IMR-90 (cell line): Measurements from ENCODE around the gene TMPRSS2. TPM values are rescaled to one million over a fixed set of nuclear protein-coding genes. Genes with fewer than 3 reads are reported as not detected.

Experiments
- ATAC-seq: fragments of 200-7000 bp; cut with Tn5 transposase; 2 replicates; pipeline ENCODE4 v1.9.1; 2020; ENCODE audit warnings: low read depth, mild to moderate bottlenecking, moderate library complexity
- BruUV-seq: library from RNA; stranded (reverse); fragments of 400-500 nt; replicated peaks from 2 replicates; lab custom pipeline; 2021; lab: Mats Ljungman, UMichigan
- CTCF ChIA-PET: fragments of 300-600 bp; formaldehyde crosslinking; extraction: SDS; loops from one replicate; lab custom pipeline; 2021; ENCODE audit warnings: antibody characterized with exemption; lab: Yijun Ruan, JAX
- POLR2A ChIA-PET: fragments of 300-600 bp; sonication (Branson Sonifier 250); formaldehyde crosslinking; loops from one replicate; lab custom pipeline; 2022; ENCODE audit warnings: antibody characterized with exemption; ENCODE audit not compliant: unreplicated experiment; lab: Charles Lee
- DNase-seq: peaks from one replicate; pipeline ENCODE4 v3.0.0; 2013
- H2AFZ ChIP-seq: replicated peaks from 2 replicates; pipeline ENCODE3; 2013; ENCODE audit warnings: low read length, mild to moderate bottlenecking; ENCODE audit not compliant: poor library complexity
- H2AK5ac ChIP-seq: 2 replicates; pipeline ENCODE4 v1.6.1; 2013; ENCODE audit warnings: low read depth, low read length, inconsistent platforms
- H2AK9ac ChIP-seq: replicated peaks from 2 replicates; pipeline ENCODE3; 2013; ENCODE audit warnings: mild to moderate bottlenecking, low read depth, low read length, moderate library complexity; ENCODE audit not compliant: poor library complexity
- H2BK120ac ChIP-seq: 2 replicates; pipeline ENCODE4 v1.6.1; 2013; ENCODE audit warnings: low read depth, low read length, inconsistent platforms
- H2BK15ac ChIP-seq: 3 replicates; pipeline ENCODE4 v1.6.1; 2013; ENCODE audit warnings: low read depth, low read length, inconsistent platforms
- H2BK20ac ChIP-seq: 2 replicates; pipeline ENCODE4 v1.6.1; 2013; ENCODE audit warnings: low read depth, mild to moderate bottlenecking, inconsistent platforms, low read length, moderate library complexity
- H2BK5ac ChIP-seq: 2 replicates; pipeline ENCODE4 v1.6.1; 2013; ENCODE audit warnings: mild to moderate bottlenecking, low read depth, low read length, inconsistent platforms; ENCODE audit not compliant: poor library complexity, severe bottlenecking
- H3K14ac ChIP-seq: replicated peaks from 2 replicates; pipeline ENCODE4 v1.6.1; 2013; ENCODE audit warnings: low read depth, low read length, inconsistent platforms
- H3K18ac ChIP-seq: 2 replicates; pipeline ENCODE4 v1.6.1; 2013; ENCODE audit warnings: low read depth, low read length, control low read depth
- H3K23ac ChIP-seq: 2 replicates; pipeline ENCODE4 v1.6.1; 2013; ENCODE audit warnings: low read depth, low read length, inconsistent platforms
- H3K27ac ChIP-seq: 2 replicates; pipeline ENCODE4 v1.5.1; 2013; ENCODE audit warnings: mild to moderate bottlenecking, control low read depth, low read length; ENCODE audit not compliant: insufficient read depth
- H3K27me3 ChIP-seq: 2 replicates; pipeline ENCODE4 v1.6.1; 2013; ENCODE audit warnings: low read length; ENCODE audit not compliant: control insufficient read depth, insufficient read depth
- H3K36me3 ChIP-seq: 2 replicates; pipeline ENCODE4 v1.6.1; 2013; ENCODE audit warnings: low read length, mixed read lengths; ENCODE audit not compliant: control insufficient read depth, insufficient read depth
- H3K4ac ChIP-seq: 2 replicates; pipeline ENCODE4 v1.6.1; 2013; ENCODE audit warnings: low read depth, low read length, inconsistent platforms
- H3K4me1 ChIP-seq: 2 replicates; pipeline ENCODE4 v1.6.1; 2013; ENCODE audit warnings: low read length, mixed read lengths; ENCODE audit not compliant: control insufficient read depth, insufficient read depth
- H3K4me2 ChIP-seq: 2 replicates; pipeline ENCODE4 v1.6.1; 2013; ENCODE audit warnings: low read depth, mild to moderate bottlenecking, control low read depth, low read length, moderate library complexity
- H3K4me3 ChIP-seq: 2 replicates; pipeline ENCODE4 v1.5.1; 2013; ENCODE audit warnings: low read depth, mild to moderate bottlenecking, control low read depth, low read length, moderate library complexity; ENCODE audit not compliant: insufficient read depth
- H3K56ac ChIP-seq: 2 replicates; pipeline ENCODE4 v1.6.1; 2013; ENCODE audit warnings: low read length, inconsistent platforms; ENCODE audit not compliant: insufficient read depth; ENCODE audit errors: extremely low read depth
- H3K79me1 ChIP-seq, 2 experiments: 2 replicates each; pipeline ENCODE4 v1.6.1; 2013; ENCODE audit warnings: low read length in 2 of 2, inconsistent platforms in 1 of 2, low read depth in 1 of 2
- H3K9ac ChIP-seq: 2 replicates; pipeline ENCODE4 v1.6.1; 2013; ENCODE audit warnings: low read depth, low read length, control low read depth
- H3K9me1 ChIP-seq: 2 replicates; pipeline ENCODE4 v1.6.1; 2013; ENCODE audit warnings: low read length, inconsistent platforms; ENCODE audit not compliant: insufficient read depth
- H3K9me3 ChIP-seq: 2 replicates; pipeline ENCODE4 v1.6.1; 2013; ENCODE audit warnings: low read length; ENCODE audit not compliant: control insufficient read depth, insufficient read depth
- H4K20me1 ChIP-seq: 2 replicates; pipeline ENCODE4 v1.6.1; 2013; ENCODE audit warnings: low read length, inconsistent platforms; ENCODE audit not compliant: insufficient read depth
- H4K5ac ChIP-seq: 2 replicates; pipeline ENCODE4 v1.6.1; 2013; ENCODE audit warnings: mild to moderate bottlenecking, low read depth, low read length, control low read depth
- H4K8ac ChIP-seq, 2 experiments: 2 replicates each; pipeline ENCODE4 v1.6.1; 2013; ENCODE audit warnings: low read depth in 2 of 2, low read length in 2 of 2, control low read depth in 1 of 2, inconsistent platforms in 1 of 2
- H4K91ac ChIP-seq: 2 replicates; pipeline ENCODE4 v1.6.1; 2013; ENCODE audit warnings: low read depth, low read length, inconsistent platforms; ENCODE audit not compliant: insufficient read depth
- BHLHE40 ChIP-seq: fragments of 150-350 bp; IDR thresholded peaks from 2 replicates; pipeline ENCODE4 v1.6.1; 2016; ENCODE audit warnings: mild to moderate bottlenecking, low read depth, low read length
- CEBPB ChIP-seq: IDR thresholded peaks from 2 replicates; pipeline ENCODE4 v1.6.1; 2012; ENCODE audit warnings: low read depth, low read length, improper control_type of control experiment
- CHD1 ChIP-seq: IDR thresholded peaks from 2 replicates; pipeline ENCODE4 v1.6.1; 2012; ENCODE audit warnings: low read depth, low read length, improper control_type of control experiment
- CTCF ChIP-seq: conservative IDR thresholded peaks from 2 replicates; pipeline ENCODE4 v1.5.1; 2012; ENCODE audit warnings: mild to moderate bottlenecking, low read depth, low read length, improper control_type of control experiment
- ELK1 ChIP-seq: fragments of 150-350 bp; IDR thresholded peaks from 2 replicates; pipeline ENCODE4 v1.6.1; 2016; ENCODE audit warnings: low read depth, mild to moderate bottlenecking, low read length, moderate library complexity, borderline replicate concordance
- FOS ChIP-seq: fragments of 150-350 bp; IDR thresholded peaks from 2 replicates; pipeline ENCODE4 v1.6.1; 2016; ENCODE audit warnings: low read depth, low read length
- MAFK ChIP-seq: IDR thresholded peaks from 2 replicates; pipeline ENCODE4 v1.6.1; 2012; ENCODE audit warnings: low read depth, low read length, improper control_type of control experiment
- MAZ ChIP-seq: IDR thresholded peaks from 2 replicates; pipeline ENCODE4 v1.6.1; 2012; ENCODE audit warnings: low read depth, mild to moderate bottlenecking, low read length, improper control_type of control experiment, moderate library complexity, borderline replicate concordance
- MXI1 ChIP-seq: IDR thresholded peaks from 2 replicates; pipeline ENCODE4 v1.6.1; 2012; ENCODE audit warnings: low read depth, mild to moderate bottlenecking, low read length, moderate library complexity, borderline replicate concordance
- NFE2L2 ChIP-seq: fragments of 150-350 bp; IDR thresholded peaks from 2 replicates; pipeline ENCODE4 v1.6.1; 2016; ENCODE audit warnings: low read depth, mild to moderate bottlenecking, low read length
- POLR2A ChIP-seq: IDR thresholded peaks from 2 replicates; pipeline ENCODE4 v1.6.1; 2012; ENCODE audit warnings: mild to moderate bottlenecking, low read depth, low read length
- RAD21 ChIP-seq: IDR thresholded peaks from 2 replicates; pipeline ENCODE4 v1.6.1; 2012; ENCODE audit warnings: low read length, improper control_type of control experiment
- RCOR1 ChIP-seq: IDR thresholded peaks from 2 replicates; pipeline ENCODE4 v1.6.1; 2012; ENCODE audit warnings: mild to moderate bottlenecking, low read length, improper control_type of control experiment; ENCODE audit not compliant: insufficient replicate concordance
- RFX5 ChIP-seq: IDR thresholded peaks from 2 replicates; pipeline ENCODE4 v1.8.0; 2012; ENCODE audit warnings: low read depth, mild to moderate bottlenecking, low read length, moderate library complexity
- SMC3 ChIP-seq: fragments of 150-350 bp; IDR thresholded peaks from 2 replicates; pipeline ENCODE4 v1.6.1; 2016; ENCODE audit warnings: low read depth, mild to moderate bottlenecking, antibody characterized with exemption, low read length, moderate library complexity
- USF2 ChIP-seq: fragments of 150-350 bp; IDR thresholded peaks from 2 replicates; pipeline ENCODE4 v1.6.1; 2017; ENCODE audit warnings: mild to moderate bottlenecking, antibody characterized with exemption, low read length, low read depth
- WGBS, 2 experiments: methylation state at CpG; one replicate each; pipeline versions ENCODE4 v1.1.5 to v1.1.7; 2013; ENCODE audit warnings: missing lambda C conversion rate in 2 of 2; ENCODE audit not compliant: insufficient read length in 1 of 2; ENCODE audit errors: extremely low coverage in 2 of 2; 5-methylcytosine and 5-hydroxymethylcytosine counted together
- dilution Hi-C: fragments of 300-500 bp; cut with HindIII; formaldehyde crosslinking; loops from one replicate; pipeline ENCODE4 v1.14.3; 2018; ENCODE audit warnings: low sequenced_read_pairs; ENCODE audit not compliant: unreplicated experiment
- in situ Hi-C: fragments of 300-500 bp; cut with MboI; formaldehyde crosslinking; loops from 3 replicates; pipeline ENCODE4 v1.14.3; 2019; ENCODE audit warnings: low sequenced_read_pairs, inconsistent platforms, mixed read lengths
- intact Hi-C: fragments of 100-400 bp; cut with micrococcal nuclease; formaldehyde crosslinking; loops from 2 replicates; pipeline ENCODE4 v1.10.0; 2022
- polyA plus RNA-seq, 3 experiments: library from polyadenylated mRNA; depleted of rRNA; stranded (reverse); fragments of >200 nt; gene quantifications; 2 replicates each; pipeline ENCODE4 v1.2.3, GENCODE V29; 2012; ENCODE audit warnings: low replicate concordance in 1 of 3
- total RNA-seq: library from RNA; depleted of rRNA; stranded (reverse); fragments of >200 nt; gene quantifications from 2 replicates; pipeline ENCODE4 v1.2.3, GENCODE V29; 2012

Gene TMPRSS2
- total and polyA plus RNA-seq, 2 of the 4 experiments (the other 2 are of a cell fraction) = not detected

GRCh38 chr21:41487082-41487481 is 20.9 kb downstream of the TMPRSS2 start:
- TF ChIP-seq ELK1 (no peak), CEBPB (no peak), RFX5 (no peak), RAD21 (no peak), POLR2A (no peak), CTCF (no peak), USF2 (no peak), SMC3 (no peak), RCOR1 (no peak), NFE2L2 (no peak), MAZ (no peak), MAFK (no peak), MXI1 (no peak), FOS (no peak), CHD1 (no peak), BHLHE40 (no peak)
- no peak overlapping the region for H3K23ac ChIP-seq
- no peak overlapping the region for H2BK15ac ChIP-seq
- H3K9me1 ChIP-seq = no peaks in the 10 kb centered on the region
- H3K27me3 ChIP-seq = no peaks in the 10 kb centered on the region; the same call in 1 of the 2 replicates
- no peak overlapping the region for H2AFZ ChIP-seq
- H2AK5ac ChIP-seq = no peak overlapping the region
- no peak overlapping the region for H3K9ac ChIP-seq
- no peak overlapping the region for H3K4ac ChIP-seq
- no peak overlapping the region for H3K4me2 ChIP-seq
- BruUV-seq = no TSS peak
- no peak overlapping the region for H4K91ac ChIP-seq
- no peaks in the 10 kb centered on the region for H4K20me1 ChIP-seq
- H3K4me1 ChIP-seq = peaks cover 4% of the 10 kb centered on the region; the same call in 1 of the 2 replicates
- ATAC-seq (no peak), DNase-seq (no peak)
- no CpG with 5 or more reads among the region's 6 CpGs for WGBS, 2 experiments
- H3K27ac ChIP-seq = no peak overlapping the region
- no peak overlapping the region for H3K18ac ChIP-seq
- H4K5ac ChIP-seq = no peak overlapping the region
- in situ Hi-C loops (no loop called here), intact Hi-C loops (no loop called here), dilution Hi-C loops (no loop called here)
- no peak overlapping the region for H2AK9ac ChIP-seq
- H3K14ac ChIP-seq = no peak overlapping the region
- no peaks in the 10 kb centered on the region for H3K79me1 ChIP-seq
- no peaks in the 10 kb centered on the region for H3K36me3 ChIP-seq
- ChIA-PET CTCF (interaction anchor here (0.8 kb wide), 1 partner anchor 20 kb away, joined by 4 read pairs; no protein-coding TSS in a partner anchor), POLR2A (no interaction called here)
- no peaks in the 10 kb centered on the region for H3K9me3 ChIP-seq
- no peak overlapping the region for H2BK20ac ChIP-seq
- no peak overlapping the region for H3K56ac ChIP-seq
- no peak overlapping the region for H3K4me3 ChIP-seq
- H2BK5ac ChIP-seq = no peak overlapping the region
- no peak overlapping the region for H4K8ac ChIP-seq
- H2BK120ac ChIP-seq = no peak overlapping the region
